Esophagus squamous epithelium (tissue), 5 donors: ENCODE results near the gene MTMR8. TPM values are rescaled to one million over a fixed set of nuclear protein-coding genes. Genes with fewer than 3 reads are reported as not detected.

ENCODE experiments used
- DNase-seq: peaks from one replicate; lab custom pipeline; 2025; lab: John Stamatoyannopoulos, UW
- H3K27ac ChIP-seq, 4 donors: fragments of 200-600 bp; sonication (generic); one replicate each; pipeline ENCODE4 v1.5.1; 2016 to 2019; ENCODE audit warnings: mild to moderate bottlenecking in 1 of 4
- H3K27me3 ChIP-seq, 4 donors: fragments of 200-600 bp; sonication (generic); 1 replicate in 3 of 4; 2 replicates in 1 of 4; pipeline versions ENCODE4 v1.5.1 to v1.6.0; 2017 to 2021; ENCODE audit warnings: antibody characterized with exemption in 1 of 4
- H3K36me3 ChIP-seq, 3 donors: fragments of 200-600 bp; sonication (generic); one replicate each; pipeline ENCODE4 v1.5.1; 2016 to 2019
- H3K4me1 ChIP-seq, 3 donors: fragments of 200-600 bp; sonication (generic); one replicate each; pipeline ENCODE4 v1.5.1; 2017 to 2019
- H3K4me3 ChIP-seq, 4 donors: fragments of 200-600 bp; sonication (generic); 1 replicate in 3 of 4; 2 replicates in 1 of 4; pipeline ENCODE4 v1.5.1; 2016 to 2019; ENCODE audit warnings: mild to moderate bottlenecking in 2 of 4, moderate library complexity in 1 of 4
- H3K9me3 ChIP-seq, 3 donors: fragments of 200-600 bp; sonication (generic); one replicate each; pipeline ENCODE4 v1.5.1; 2016 to 2019
- POLR2A ChIP-seq, 4 donors: fragments of 450-650 bp; IDR thresholded peaks; one replicate each; pipeline ENCODE4 v1.6.1; 2017; ENCODE audit warnings: antibody characterized with exemption in 4 of 4, mild to moderate bottlenecking in 4 of 4, moderate library complexity in 3 of 4
- WGBS, 2 donors: methylation state at CpG; one replicate each; pipeline ENCODE4 v1.1.5; 2018; 5-methylcytosine and 5-hydroxymethylcytosine counted together
- intact Hi-C: fragments of 100-400 bp; cut with DNase I; formaldehyde crosslinking; loops from one replicate; pipeline ENCODE4 v1.15.0; 2022
- total RNA-seq, 4 donors: library from RNA; depleted of rRNA; stranded (reverse); fragments of >200 nt; gene quantifications; one replicate each; pipeline ENCODE4 v1.1.0, GENCODE V29; 2016
- TF ChIP-seq, protein P1 (sequence below), 6 experiments: fragments of 450-650 bp in 4 of 6; fragments of 200-600 bp in 2 of 6; sonication (generic) in 2 of 6; IDR thresholded peaks; one replicate each; pipeline ENCODE4 v1.5.1; 2016 to 2019; ENCODE audit warnings: antibody characterized with exemption in 6 of 6, mild to moderate bottlenecking in 4 of 6, moderate library complexity in 4 of 6
- donor health status: DM: yes; HTN: yes; CAD: no.

MTMR8 gene
- total RNA-seq, 4 donors from 2014 or later: 1.0 to 3.2 (median 2.4) TPM

- Histone ChIP-seq H3K9me3 (peaks cover 0 to 4% (median 0%) of the 10 kb centered on the region in 3 donors), H3K36me3 (no peaks in the 10 kb centered on the region), H3K4me3 (no peak overlapping the region), H3K4me1 (no peaks in the 10 kb centered on the region), H3K27ac (no peak overlapping the region), H3K27me3 (no peaks in the 10 kb centered on the region)
- DNase-seq: no peak
- intact Hi-C loops: no loop called here
- 25 to 67% methylated on average over 2 of the region's 2 CpGs for WGBS, 2 donors
- TF ChIP-seq, protein P1, sequence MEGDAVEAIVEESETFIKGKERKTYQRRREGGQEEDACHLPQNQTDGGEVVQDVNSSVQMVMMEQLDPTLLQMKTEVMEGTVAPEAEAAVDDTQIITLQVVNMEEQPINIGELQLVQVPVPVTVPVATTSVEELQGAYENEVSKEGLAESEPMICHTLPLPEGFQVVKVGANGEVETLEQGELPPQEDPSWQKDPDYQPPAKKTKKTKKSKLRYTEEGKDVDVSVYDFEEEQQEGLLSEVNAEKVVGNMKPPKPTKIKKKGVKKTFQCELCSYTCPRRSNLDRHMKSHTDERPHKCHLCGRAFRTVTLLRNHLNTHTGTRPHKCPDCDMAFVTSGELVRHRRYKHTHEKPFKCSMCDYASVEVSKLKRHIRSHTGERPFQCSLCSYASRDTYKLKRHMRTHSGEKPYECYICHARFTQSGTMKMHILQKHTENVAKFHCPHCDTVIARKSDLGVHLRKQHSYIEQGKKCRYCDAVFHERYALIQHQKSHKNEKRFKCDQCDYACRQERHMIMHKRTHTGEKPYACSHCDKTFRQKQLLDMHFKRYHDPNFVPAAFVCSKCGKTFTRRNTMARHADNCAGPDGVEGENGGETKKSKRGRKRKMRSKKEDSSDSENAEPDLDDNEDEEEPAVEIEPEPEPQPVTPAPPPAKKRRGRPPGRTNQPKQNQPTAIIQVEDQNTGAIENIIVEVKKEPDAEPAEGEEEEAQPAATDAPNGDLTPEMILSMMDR (IDR thresholded peaks at IDR 0.05): no peak
- TF ChIP-seq POLR2A (IDR thresholded peaks at IDR 0.05): no peak
These were observed 104.1 kb downstream of the MTMR8 start for GRCh38 chrX:64291123-64291522.

DNA sequence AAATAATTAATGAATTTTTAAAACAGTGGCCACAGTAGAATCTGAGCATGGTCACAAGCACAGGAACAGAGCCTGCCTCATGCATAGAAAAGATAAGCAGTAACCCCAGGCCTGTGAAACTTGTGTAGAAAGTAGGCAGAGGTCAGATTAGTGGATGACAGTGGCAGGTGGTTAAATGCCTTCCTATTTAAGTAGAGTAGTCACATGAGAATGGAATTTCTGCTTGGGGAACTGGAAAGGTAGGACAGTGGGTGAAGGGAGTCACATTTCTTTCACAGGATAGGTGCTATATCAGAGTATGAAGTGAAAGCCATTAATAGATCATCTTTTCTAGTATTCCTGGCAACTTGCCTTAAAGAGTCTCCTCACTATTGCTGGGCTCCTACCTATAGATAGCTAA is 130.0 kb downstream of the MTMR8 start:
- TF ChIP-seq, protein P1 (IDR thresholded peaks at IDR 0.05): no peak
- TF ChIP-seq POLR2A (IDR thresholded peaks at IDR 0.05): no peak
- H3K4me1 ChIP-seq: no peaks in the 10 kb centered on the region
- H3K9me3 ChIP-seq: no peaks in the 10 kb centered on the region
- peaks cover 0 to 6% (median 0%) of the 10 kb centered on the region in 3 donors for H3K36me3 ChIP-seq
- intact Hi-C loops: no loop called here
- DNase-seq: no peak
- no peaks in the 10 kb centered on the region for H3K27me3 ChIP-seq
- no peak overlapping the region for H3K4me3 ChIP-seq
- no peak overlapping the region for H3K27ac ChIP-seq

GRCh38 chrX:64230123-64230970 is 164.9 kb downstream of the MTMR8 start, which contains the start of gene ASB12:
Gene ASB12 (minus strand): TSS chrX:64230607. CDS start chrX:64225650, 4,957 bp downstream.
- DNase-seq: no peak
- Histone ChIP-seq H3K27ac (no peak within 1 kb of the TSS), H3K4me3 (no peak within 1 kb of the TSS), H3K36me3 (no peaks in the 10 kb centered on the region), H3K4me1 (no peaks in the 10 kb centered on the region), H3K9me3 (no peaks in the 10 kb centered on the region), H3K27me3 (no peaks in the 10 kb centered on the region)
- 40 to 76% methylated on average over 2 to 3 of the region's 17 CpGs for WGBS, 2 donors
- no peak for TF ChIP-seq POLR2A (IDR thresholded peaks at IDR 0.05)
- intact Hi-C loops: no loop called here

GRCh38 chrX:64229154-64229553 is 166.1 kb downstream of the MTMR8 start:
- Histone ChIP-seq H3K27ac (no peak overlapping the region), H3K27me3 (no peaks in the 10 kb centered on the region), H3K9me3 (no peaks in the 10 kb centered on the region), H3K36me3 (no peaks in the 10 kb centered on the region), H3K4me3 (no peak overlapping the region), H3K4me1 (no peaks in the 10 kb centered on the region)
- 25 to 35% methylated on average over 2 to 3 of the region's 3 CpGs for WGBS, 2 donors
- no peak for TF ChIP-seq POLR2A (IDR thresholded peaks at IDR 0.05)
- TF ChIP-seq, protein P1 (IDR thresholded peaks at IDR 0.05): no peak
- intact Hi-C loops: no loop called here
- no peak for DNase-seq

Other genes with a start within 250 kb of the MTMR8 start
- gene AMER1, start 189.7 kb downstream of the MTMR8 start, total RNA-seq: 10 to 100 TPM in 1 of 4 donors, 1 to 10 TPM in 3; 4.0 to 11.1 (median 5.1) TPM
- gene ASB12, start 164.8 kb downstream of the MTMR8 start, total RNA-seq: under 1 TPM in 1 of 4 donors, not detected in 3; 0.21 TPM